Measurements from ENCODE around the gene SLC27A3. TPM values are rescaled to one million over a fixed set of nuclear protein-coding genes. Genes with fewer than 3 reads are reported as not detected.

The SLC27A3 gene
- total RNA-seq, 1 donor from 2014 or later = 9.8 TPM

- ATAC-seq (no peak), DNase-seq (no peak)
- intact Hi-C loops (cut with micrococcal nuclease) = no loop called here
These were observed 43.7 kb downstream of the SLC27A3 start for GRCh38 chr1:153818876-153819275.

DNA sequence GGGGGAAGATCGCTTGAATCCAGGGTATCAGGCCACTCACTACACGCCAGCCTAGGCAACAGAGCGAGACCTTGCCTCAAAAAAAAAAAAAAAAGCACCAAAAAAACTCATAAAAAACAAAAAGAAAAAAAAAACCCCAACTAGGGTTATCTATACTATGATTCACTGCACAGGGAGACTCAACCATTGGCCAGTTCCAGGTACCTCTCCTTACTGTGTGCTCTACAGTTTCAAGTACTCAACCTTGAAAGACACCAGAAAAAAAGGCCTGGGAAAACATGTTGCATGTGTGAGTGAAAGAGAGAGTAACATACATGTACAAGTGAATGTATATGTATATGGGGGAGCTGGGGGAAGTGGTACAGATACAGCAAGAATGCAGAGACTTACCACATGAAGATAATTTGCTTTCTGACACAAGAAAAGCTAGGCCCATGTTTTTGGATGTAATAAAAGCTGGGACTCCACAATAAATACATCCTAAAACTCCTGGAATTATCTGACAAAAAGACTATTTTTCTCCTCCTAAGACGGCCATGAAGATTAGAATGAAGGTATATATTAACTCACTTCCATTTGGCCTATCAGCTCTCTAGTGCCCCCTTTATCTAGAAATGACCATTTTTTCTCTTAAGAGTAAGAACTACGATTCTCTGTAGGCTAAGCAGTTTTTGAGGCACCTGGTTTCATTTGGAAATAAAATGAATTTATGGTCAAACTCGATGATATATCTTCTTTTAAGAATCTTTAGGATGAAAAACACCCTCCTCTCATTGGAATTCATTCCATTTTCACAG is 52.2 kb downstream of the SLC27A3 start:
- intact Hi-C loops (cut with micrococcal nuclease) = loop anchor here (10.0 kb wide), 1 partner anchor 97 kb away; the partner anchor contains the start of gene GATAD2B
- no peak for ATAC-seq
- no peak for DNase-seq

Other genes with a start within 250 kb of the SLC27A3 start
- gene S100A6, start 239.4 kb upstream of the SLC27A3 start, total RNA-seq = 201 TPM
- not detected for gene S100A5, start 234.5 kb upstream of the SLC27A3 start, total RNA-seq
- gene S100A4, start 229.6 kb upstream of the SLC27A3 start, total RNA-seq = 114 TPM
- gene S100A3, start 226.1 kb upstream of the SLC27A3 start, total RNA-seq = 0.79 TPM
- gene S100A2, start 209.6 kb upstream of the SLC27A3 start, total RNA-seq = 1.9 TPM
- 42.2 TPM for gene S100A16, start 162.3 kb upstream of the SLC27A3 start, total RNA-seq
- gene S100A14, start 159.1 kb upstream of the SLC27A3 start, total RNA-seq = 5.7 TPM
- 124 TPM for gene S100A13, start 147.9 kb upstream of the SLC27A3 start, total RNA-seq
- gene S100A1, start 147.0 kb upstream of the SLC27A3 start, total RNA-seq = 2,048 TPM
- gene CHTOP, start 141.3 kb upstream of the SLC27A3 start, total RNA-seq = 73.3 TPM
- gene SNAPIN, start 116.7 kb upstream of the SLC27A3 start, total RNA-seq = 60.1 TPM
- gene ILF2, start 104.4 kb upstream of the SLC27A3 start, total RNA-seq = 56.9 TPM
- 10.5 TPM for gene NPR1, start 96.7 kb upstream of the SLC27A3 start, total RNA-seq
- gene INTS3, start 47.4 kb upstream of the SLC27A3 start, total RNA-seq = 35.5 TPM
- gene GATAD2B, start 147.6 kb downstream of the SLC27A3 start, total RNA-seq = 34.6 TPM
- gene DENND4B, start 171.3 kb downstream of the SLC27A3 start, total RNA-seq = 51.7 TPM
- 21.2 TPM for gene CRTC2, start 183.2 kb downstream of the SLC27A3 start, total RNA-seq
- gene SLC39A1, start 188.1 kb downstream of the SLC27A3 start, total RNA-seq = 45.8 TPM
- gene CREB3L4, start 192.5 kb downstream of the SLC27A3 start, total RNA-seq = 5.0 TPM
- gene JTB, start 202.3 kb downstream of the SLC27A3 start, total RNA-seq = 80.7 TPM
- gene RAB13, start 210.9 kb downstream of the SLC27A3 start, total RNA-seq = 55.1 TPM
- 917 TPM for gene RPS27, start 215.4 kb downstream of the SLC27A3 start, total RNA-seq